IPS DF 6.9 (cell line): ENCODE results near the gene TMX2.

Experiments
- DNase-seq: peaks from one replicate; pipeline ENCODE4 v3.0.0-alpha.2; 2013; ENCODE audit warnings: low read depth, low spot score
- H3K27ac ChIP-seq: one replicate; pipeline ENCODE4 v1.5.1; 2013; ENCODE audit warnings: low read length, control low read depth
- H3K27me3 ChIP-seq: 2 replicates; pipeline ENCODE4 v1.6.1; 2013; ENCODE audit warnings: mild to moderate bottlenecking, low read length; ENCODE audit not compliant: control insufficient read depth, insufficient read depth
- H3K36me3 ChIP-seq: 2 replicates; pipeline ENCODE4 v1.6.1; 2013; ENCODE audit warnings: low read length; ENCODE audit not compliant: control insufficient read depth, insufficient read depth
- H3K4me1 ChIP-seq: 2 replicates; pipeline ENCODE4 v1.6.1; 2013; ENCODE audit warnings: low read length; ENCODE audit not compliant: control insufficient read depth, insufficient read depth
- H3K4me3 ChIP-seq: 2 replicates; pipeline ENCODE4 v1.5.1; 2013; ENCODE audit warnings: mild to moderate bottlenecking, low read length
- H3K9me3 ChIP-seq: 2 replicates; pipeline ENCODE4 v1.6.1; 2013; ENCODE audit warnings: low read length, inconsistent platforms; ENCODE audit not compliant: control insufficient read depth, insufficient read depth
- WGBS: extraction: QIAGEN DNeasy Blood & Tissue Kit; methylation state at CpG from one replicate; pipeline ENCODE4 v1.1.7; 2013; ENCODE audit warnings: mixed read lengths, missing lambda C conversion rate; ENCODE audit not compliant: insufficient read length, insufficient coverage; 5-methylcytosine and 5-hydroxymethylcytosine counted together

The TMX2 gene

GRCh38 chr11:57776577-57777210 lies 64.3 kb downstream of the TMX2 start:
- Histone ChIP-seq H3K27me3 (no peaks in the 10 kb centered on the region), H3K4me1 (peaks cover 12% of the 10 kb centered on the region; the same call in 1 of the 2 replicates), H3K4me3 (no peak overlapping the region), H3K36me3 (no peaks in the 10 kb centered on the region), H3K27ac (no peak overlapping the region), H3K9me3 (no peaks in the 10 kb centered on the region)
- WGBS: no CpG with 5 or more reads among the region's 2 CpGs
- DNase-seq: no peak

GRCh38 chr11:57777969-57778317 lies 65.5 kb downstream of the TMX2 start:
- no peaks in the 10 kb centered on the region for H3K9me3 ChIP-seq
- peak overlapping the region; percentile 26 for H3K27ac ChIP-seq
- no peaks in the 10 kb centered on the region for H3K36me3 ChIP-seq
- peaks cover 12% of the 10 kb centered on the region; the same call in 1 of the 2 replicates for H3K4me1 ChIP-seq
- H3K27me3 ChIP-seq: no peaks in the 10 kb centered on the region
- WGBS: no CpG with 5 or more reads among the region's 3 CpGs
- H3K4me3 ChIP-seq: no peak overlapping the region
- DNase-seq: no peak

GRCh38 chr11:57778318-57779037 lies 66.1 kb downstream of the TMX2 start:
- Histone ChIP-seq H3K36me3 (no peaks in the 10 kb centered on the region), H3K27me3 (no peaks in the 10 kb centered on the region), H3K9me3 (no peaks in the 10 kb centered on the region), H3K27ac (peak overlapping the region; percentile 26), H3K4me3 (no peak overlapping the region), H3K4me1 (peaks cover 12% of the 10 kb centered on the region; the same call in 1 of the 2 replicates)
- no CpG with 5 or more reads among the region's 6 CpGs for WGBS
- no peak for DNase-seq

- WGBS: no CpG with 5 or more reads among the region's 1 CpG
- H3K9me3 ChIP-seq: no peaks in the 10 kb centered on the region
- H3K36me3 ChIP-seq: no peaks in the 10 kb centered on the region
- H3K4me1 ChIP-seq: peaks cover 12% of the 10 kb centered on the region; the same call in 1 of the 2 replicates
- no peak overlapping the region for H3K4me3 ChIP-seq
- no peak for DNase-seq
- no peaks in the 10 kb centered on the region for H3K27me3 ChIP-seq
- no peak overlapping the region for H3K27ac ChIP-seq
Observed at GRCh38 chr11:57779276-57779675, 66.9 kb downstream of the TMX2 start.

GRCh38 chr11:57781529-57781943 lies 69.1 kb downstream of the TMX2 start:
- H3K4me3 ChIP-seq: no peak overlapping the region
- DNase-seq: no peak
- no peaks in the 10 kb centered on the region for H3K36me3 ChIP-seq

GRCh38 chr11:57785072-57785471 lies 72.7 kb downstream of the TMX2 start:
- no CpG with 5 or more reads among the region's 2 CpGs for WGBS
- H3K27ac ChIP-seq: no peak overlapping the region

More at GRCh38 chr11:57781529-57781943, 69.1 kb downstream of the TMX2 start:
- Histone ChIP-seq H3K9me3 (no peaks in the 10 kb centered on the region), H3K4me1 (peaks cover 9% of the 10 kb centered on the region; the same call in 1 of the 2 replicates), H3K27ac (peak overlapping the region; percentile 83), H3K27me3 (no peaks in the 10 kb centered on the region)
- WGBS: no CpG with 5 or more reads among the region's 3 CpGs

GRCh38 chr11:57786436-57786835 lies 74.0 kb downstream of the TMX2 start:
- peaks cover 5% of the 10 kb centered on the region for H3K4me1 ChIP-seq
- H3K9me3 ChIP-seq: no peaks in the 10 kb centered on the region
- no peak overlapping the region for H3K27ac ChIP-seq

More at GRCh38 chr11:57785072-57785471, 72.7 kb downstream of the TMX2 start:
- no peaks in the 10 kb centered on the region for H3K27me3 ChIP-seq
- H3K4me3 ChIP-seq: no peak overlapping the region
- H3K36me3 ChIP-seq: no peaks in the 10 kb centered on the region
- no peaks in the 10 kb centered on the region for H3K9me3 ChIP-seq
- no peak for DNase-seq
- peaks cover 7% of the 10 kb centered on the region for H3K4me1 ChIP-seq

GRCh38 chr11:57787006-57787604 lies 74.7 kb downstream of the TMX2 start:
- Histone ChIP-seq H3K9me3 (no peaks in the 10 kb centered on the region), H3K4me1 (peaks cover 5% of the 10 kb centered on the region), H3K36me3 (no peaks in the 10 kb centered on the region), H3K27ac (no peak overlapping the region), H3K4me3 (no peak overlapping the region), H3K27me3 (no peaks in the 10 kb centered on the region)
- no CpG with 5 or more reads among the region's 4 CpGs for WGBS
- DNase-seq: no peak

More at GRCh38 chr11:57786436-57786835, 74.0 kb downstream of the TMX2 start:
- H3K4me3 ChIP-seq: no peak overlapping the region
- no peaks in the 10 kb centered on the region for H3K36me3 ChIP-seq
- no peak for DNase-seq
- no CpG with 5 or more reads among the region's 4 CpGs for WGBS
- no peaks in the 10 kb centered on the region for H3K27me3 ChIP-seq

GRCh38 chr11:57787920-57788702 lies 75.7 kb downstream of the TMX2 start:
- WGBS: no CpG with 5 or more reads among the region's 6 CpGs
- DNase-seq: no peak
- H3K36me3 ChIP-seq: no peaks in the 10 kb centered on the region
- peaks cover 5% of the 10 kb centered on the region for H3K4me1 ChIP-seq
- H3K4me3 ChIP-seq: no peak overlapping the region
- no peaks in the 10 kb centered on the region for H3K27me3 ChIP-seq
- no peak overlapping the region for H3K27ac ChIP-seq
- no peaks in the 10 kb centered on the region for H3K9me3 ChIP-seq

GRCh38 chr11:57788703-57789088 lies 76.3 kb downstream of the TMX2 start:
- H3K27ac ChIP-seq: no peak overlapping the region

More at GRCh38 chr11:57788703-57789088, 76.3 kb downstream of the TMX2 start:
- H3K27me3 ChIP-seq: no peaks in the 10 kb centered on the region
- H3K4me3 ChIP-seq: no peak overlapping the region
- no peaks in the 10 kb centered on the region for H3K36me3 ChIP-seq
- H3K9me3 ChIP-seq: no peaks in the 10 kb centered on the region
- peaks cover 5% of the 10 kb centered on the region for H3K4me1 ChIP-seq
- no peak for DNase-seq
